Measurements from ENCODE around the gene DNAJC4.

Gene DNAJC4

GRCh38 chr11:64230171-64230984, at the start of gene DNAJC4:
Gene DNAJC4 (plus strand): TSS chr11:64230548. CDS start chr11:64230855, 307 bp downstream.
- peaks cover 31% of the 10 kb centered on the region for H3K79me2 ChIP-seq (ENCODE audit: low read length)
- H3K27ac ChIP-seq (ENCODE audit: low read length) = peak within 1 kb of the TSS; percentile 51; the same call in 1 of the 2 replicates
- no peaks in the 10 kb centered on the region for H3K27me3 ChIP-seq (replicated peaks; ENCODE audit: insufficient read depth, low read length)
- peaks cover 14% of the 10 kb centered on the region for H3K4me1 ChIP-seq (ENCODE audit: low read length)
- no peaks in the 10 kb centered on the region for H3K9me2 ChIP-seq (replicated peaks; ENCODE audit: insufficient read depth, low read length)
- no peaks in the 10 kb centered on the region for H4K20me1 ChIP-seq (ENCODE audit: insufficient read depth, low read length)
- peaks cover 10% of the 10 kb centered on the region for H3F3A ChIP-seq (ENCODE audit: insufficient read depth, low read length)
- H3K4me2 ChIP-seq (ENCODE audit: low read depth, low read length) = peak within 1 kb of the TSS; percentile 85
- peak within 1 kb of the TSS; percentile 78 for H2AFZ ChIP-seq (ENCODE audit: low read length)
- H3K9ac ChIP-seq (ENCODE audit: low read length) = peak within 1 kb of the TSS; percentile 89
- TF ChIP-seq CTCF (IDR thresholded peaks at IDR 0.05; ENCODE audit: low read length) (no peak), EZH2phosphoT487 (IDR thresholded peaks at IDR 0.05; ENCODE audit: low read length) (no peak), EZH2 (optimal IDR thresholded peaks at IDR 0.05; ENCODE audit: low read depth, low read length) (no peak)
- H3K36me3 ChIP-seq (replicated peaks; ENCODE audit: insufficient read depth, low read length) = no peaks in the 10 kb centered on the region
- peak within 1 kb of the TSS; percentile 97 for H3K4me3 ChIP-seq (ENCODE audit: low read length)
- DNase-seq = peak; percentile 97
- H3K9me3 ChIP-seq (replicated peaks; ENCODE audit: insufficient read depth, low read length) = no peaks in the 10 kb centered on the region

DNA sequence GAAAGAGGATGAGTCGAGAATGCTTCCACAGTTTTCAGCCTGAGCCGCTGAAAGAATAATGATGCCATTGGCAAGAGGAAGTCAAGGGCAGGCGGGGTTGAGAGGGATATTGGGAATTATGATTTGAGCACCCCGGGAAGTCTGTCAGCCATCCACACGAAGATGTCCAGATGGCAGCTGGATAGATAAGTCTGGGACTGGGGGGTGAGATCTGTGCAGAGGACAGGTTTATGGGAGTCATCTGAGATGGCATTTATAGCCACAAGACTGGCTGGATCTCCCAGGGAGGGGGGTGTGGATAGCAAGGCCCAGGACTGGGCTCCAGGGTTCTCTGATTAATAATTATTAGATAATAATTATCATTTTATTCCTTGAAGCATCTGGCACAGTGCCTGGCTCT, 49.5 kb upstream of the DNAJC4 start:
- Histone ChIP-seq H3K79me2 (ENCODE audit: low read length) (peaks cover 25% of the 10 kb centered on the region), H4K20me1 (ENCODE audit: insufficient read depth, low read length) (no peaks in the 10 kb centered on the region), H3K4me2 (ENCODE audit: low read depth, low read length) (peak overlapping the region; percentile 74; the same call in 1 of the 2 replicates), H3K9me3 (replicated peaks; ENCODE audit: insufficient read depth, low read length) (no peaks in the 10 kb centered on the region), H3K9me2 (replicated peaks; ENCODE audit: insufficient read depth, low read length) (no peaks in the 10 kb centered on the region), H3K27me3 (replicated peaks; ENCODE audit: insufficient read depth, low read length) (no peaks in the 10 kb centered on the region), H3K4me3 (ENCODE audit: low read length) (no peak overlapping the region), H3K9ac (ENCODE audit: low read length) (peak overlapping the region; percentile 37; the same call in 1 of the 2 replicates), H3K27ac (ENCODE audit: low read length) (no peak overlapping the region), H3K4me1 (ENCODE audit: low read length) (peaks cover 24% of the 10 kb centered on the region), H3F3A (ENCODE audit: insufficient read depth, low read length) (peaks cover 21% of the 10 kb centered on the region), H3K36me3 (replicated peaks; ENCODE audit: insufficient read depth, low read length) (no peaks in the 10 kb centered on the region), H2AFZ (ENCODE audit: low read length) (0 out of 2 replicates have a peak overlapping the region, but pooled peaks have one; percentile 44)
- DNase-seq = no peak
- TF ChIP-seq CTCF (IDR thresholded peaks at IDR 0.05; ENCODE audit: low read length) (no peak), EZH2phosphoT487 (IDR thresholded peaks at IDR 0.05; ENCODE audit: low read length) (no peak), EZH2 (optimal IDR thresholded peaks at IDR 0.05; ENCODE audit: low read depth, low read length) (no peak)

GRCh38 chr11:64181506-64182411, 48.6 kb upstream of the DNAJC4 start:
- TF ChIP-seq CTCF (IDR thresholded peaks at IDR 0.05; ENCODE audit: low read length) = no peak
- TF ChIP-seq EZH2 (optimal IDR thresholded peaks at IDR 0.05; ENCODE audit: low read depth, low read length) = no peak
- TF ChIP-seq EZH2phosphoT487 (IDR thresholded peaks at IDR 0.05; ENCODE audit: low read length) = no peak
- Histone ChIP-seq H3K4me3 (ENCODE audit: low read length) (peak overlapping the region; percentile 23; the same call in 1 of the 2 replicates), H3K9ac (ENCODE audit: low read length) (peak overlapping the region; percentile 37; the same call in 1 of the 2 replicates), H3K36me3 (replicated peaks; ENCODE audit: insufficient read depth, low read length) (no peaks in the 10 kb centered on the region), H3F3A (ENCODE audit: insufficient read depth, low read length) (peaks cover 21% of the 10 kb centered on the region), H3K9me2 (replicated peaks; ENCODE audit: insufficient read depth, low read length) (no peaks in the 10 kb centered on the region), H3K79me2 (ENCODE audit: low read length) (peaks cover 25% of the 10 kb centered on the region), H3K4me2 (ENCODE audit: low read depth, low read length) (peak overlapping the region; percentile 74), H3K4me1 (ENCODE audit: low read length) (peaks cover 24% of the 10 kb centered on the region), H3K27ac (ENCODE audit: low read length) (peak overlapping the region; percentile 43; the same call in 1 of the 2 replicates), H4K20me1 (ENCODE audit: insufficient read depth, low read length) (no peaks in the 10 kb centered on the region), H3K27me3 (replicated peaks; ENCODE audit: insufficient read depth, low read length) (no peaks in the 10 kb centered on the region), H3K9me3 (replicated peaks; ENCODE audit: insufficient read depth, low read length) (no peaks in the 10 kb centered on the region), H2AFZ (ENCODE audit: low read length) (peak overlapping the region; percentile 44)
- DNase-seq = peak; percentile 88
